Bronchial epithelial cell (primary cell): ENCODE data around the gene SLC22A7. TPM values are rescaled to one million over a fixed set of nuclear protein-coding genes. Genes with fewer than 3 reads are reported as not detected.

Source experiments
- DNase-seq: peaks from one replicate; pipeline ENCODE4 v3.0.0-alpha.2; 2010; ENCODE audit warnings: low read depth
- FAIRE-seq: peaks from 2 replicates; lab custom pipeline; 2011; peaks lifted over from hg19 to GRCh38; lab: Jason Lieb, UNC
- H3K27me3 ChIP-seq: 2 replicates; pipeline ENCODE4 v1.5.1; 2011; ENCODE audit warnings: low read length; ENCODE audit not compliant: control insufficient read depth, insufficient read depth
- H3K36me3 ChIP-seq: 2 replicates; pipeline ENCODE4 v1.5.1; 2011; ENCODE audit warnings: low read length; ENCODE audit not compliant: control insufficient read depth, insufficient read depth
- H3K4me3 ChIP-seq: 2 replicates; pipeline ENCODE4 v1.5.1; 2011; ENCODE audit warnings: mild to moderate bottlenecking, low read depth, low read length, control low read depth
- total RNA-seq: library from RNA; depleted of rRNA; stranded (reverse); fragments of >200 nt; gene quantifications from 2 replicates; pipeline ENCODE4 v1.2.1, GENCODE V29; 2014
- TF ChIP-seq, protein P1 (sequence below): IDR thresholded peaks from 2 replicates; pipeline ENCODE4 v1.5.1; 2011; ENCODE audit warnings: mild to moderate bottlenecking, moderate library complexity, low read length, control low read depth, inconsistent platforms; ENCODE audit not compliant: insufficient read depth, severe bottlenecking

SLC22A7 gene
- total RNA-seq, 1 donor from 2014 or later = not detected

DNA sequence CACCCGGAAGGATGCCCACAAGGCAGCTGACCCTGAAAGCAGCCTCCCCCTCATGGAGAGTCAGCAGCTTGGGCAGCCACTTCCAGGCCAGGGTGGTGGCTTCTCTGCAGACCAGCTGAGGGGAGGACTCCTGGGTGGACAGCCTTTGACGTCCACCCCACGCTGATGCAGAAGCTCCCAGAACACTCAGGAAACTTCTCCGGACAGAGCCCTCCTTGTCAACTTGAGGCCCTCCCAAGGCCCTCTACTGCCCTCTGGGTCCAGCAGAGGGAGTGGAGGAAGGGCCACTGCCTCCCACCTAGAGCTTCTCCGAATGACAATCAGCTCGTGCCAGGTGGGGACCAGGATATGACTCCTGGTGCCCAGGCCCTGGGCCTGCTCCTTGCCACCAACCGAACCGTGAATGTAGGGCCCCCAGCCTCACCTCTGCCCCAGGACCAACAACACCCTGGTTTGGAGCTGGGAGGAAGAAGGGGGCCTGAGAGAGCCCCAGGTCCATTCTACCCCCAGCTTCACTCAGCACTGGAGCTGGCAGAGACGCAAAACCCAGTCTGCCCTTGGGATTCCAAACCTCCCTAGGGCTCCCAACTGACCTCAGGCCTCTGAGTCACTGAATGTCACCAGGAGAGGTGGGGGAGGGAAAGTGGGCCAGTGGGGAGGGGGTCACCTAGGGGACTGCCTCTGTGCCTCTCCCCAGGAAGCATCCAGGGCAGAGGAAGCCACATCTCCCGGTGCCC is 10.9 kb upstream of the SLC22A7 start:
- TF ChIP-seq, protein P1, sequence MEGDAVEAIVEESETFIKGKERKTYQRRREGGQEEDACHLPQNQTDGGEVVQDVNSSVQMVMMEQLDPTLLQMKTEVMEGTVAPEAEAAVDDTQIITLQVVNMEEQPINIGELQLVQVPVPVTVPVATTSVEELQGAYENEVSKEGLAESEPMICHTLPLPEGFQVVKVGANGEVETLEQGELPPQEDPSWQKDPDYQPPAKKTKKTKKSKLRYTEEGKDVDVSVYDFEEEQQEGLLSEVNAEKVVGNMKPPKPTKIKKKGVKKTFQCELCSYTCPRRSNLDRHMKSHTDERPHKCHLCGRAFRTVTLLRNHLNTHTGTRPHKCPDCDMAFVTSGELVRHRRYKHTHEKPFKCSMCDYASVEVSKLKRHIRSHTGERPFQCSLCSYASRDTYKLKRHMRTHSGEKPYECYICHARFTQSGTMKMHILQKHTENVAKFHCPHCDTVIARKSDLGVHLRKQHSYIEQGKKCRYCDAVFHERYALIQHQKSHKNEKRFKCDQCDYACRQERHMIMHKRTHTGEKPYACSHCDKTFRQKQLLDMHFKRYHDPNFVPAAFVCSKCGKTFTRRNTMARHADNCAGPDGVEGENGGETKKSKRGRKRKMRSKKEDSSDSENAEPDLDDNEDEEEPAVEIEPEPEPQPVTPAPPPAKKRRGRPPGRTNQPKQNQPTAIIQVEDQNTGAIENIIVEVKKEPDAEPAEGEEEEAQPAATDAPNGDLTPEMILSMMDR = no peak
- FAIRE-seq (no peak), DNase-seq (no peak)
- Histone ChIP-seq H3K4me3 (no peak overlapping the region), H3K27me3 (peaks cover 14% of the 10 kb centered on the region), H3K36me3 (no peaks in the 10 kb centered on the region)

DNA sequence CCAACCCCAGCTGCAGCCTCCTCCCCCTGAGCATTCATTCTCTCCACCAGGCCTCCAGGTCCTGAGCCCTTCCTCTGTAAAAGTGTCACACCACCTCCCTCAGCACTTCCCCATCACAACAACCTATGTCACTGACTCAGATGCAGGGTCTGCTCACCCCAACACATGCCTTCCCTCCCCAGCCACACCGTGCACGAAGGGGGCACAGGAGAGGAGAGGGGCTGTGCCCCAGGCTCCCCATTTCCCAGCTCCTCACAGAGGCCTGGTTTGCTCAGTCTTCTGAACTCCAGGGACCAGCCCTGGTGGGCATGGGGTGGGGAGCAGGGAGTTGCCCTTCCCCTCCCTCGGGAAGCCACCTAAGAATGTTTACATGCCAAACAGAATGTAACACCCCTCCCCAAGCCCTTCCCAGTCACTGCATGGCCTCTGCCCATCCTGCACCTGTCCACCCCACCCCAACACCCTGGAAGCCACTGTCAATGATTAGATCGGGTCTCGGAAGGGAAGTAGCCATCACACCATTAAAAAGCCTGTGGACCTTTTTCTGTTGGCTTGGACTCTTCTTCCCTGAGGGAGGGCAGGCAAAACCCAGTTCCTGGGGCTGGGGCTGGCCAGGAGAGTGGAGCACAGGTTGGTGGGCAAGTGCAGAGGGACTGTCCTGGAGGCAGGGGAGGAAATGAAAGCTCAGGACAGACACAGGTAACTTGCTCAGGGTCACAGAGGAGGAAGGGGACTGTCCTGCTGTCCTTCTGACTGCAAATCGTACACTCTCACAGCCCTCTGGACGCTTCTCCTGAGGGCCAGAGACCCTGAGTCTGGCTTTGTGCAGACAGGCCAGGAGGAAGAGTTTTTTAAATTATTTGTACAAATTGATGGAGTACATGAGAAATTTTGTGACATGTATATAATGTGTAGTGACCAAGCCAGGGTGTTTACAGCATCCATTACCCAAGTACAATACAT is 10.1 kb upstream of the SLC22A7 start:
- FAIRE-seq = no peak
- Histone ChIP-seq H3K27me3 (peaks cover 14% of the 10 kb centered on the region), H3K4me3 (no peak overlapping the region), H3K36me3 (no peaks in the 10 kb centered on the region)
- no peak for DNase-seq
- TF ChIP-seq, protein P1 = no peak

DNA sequence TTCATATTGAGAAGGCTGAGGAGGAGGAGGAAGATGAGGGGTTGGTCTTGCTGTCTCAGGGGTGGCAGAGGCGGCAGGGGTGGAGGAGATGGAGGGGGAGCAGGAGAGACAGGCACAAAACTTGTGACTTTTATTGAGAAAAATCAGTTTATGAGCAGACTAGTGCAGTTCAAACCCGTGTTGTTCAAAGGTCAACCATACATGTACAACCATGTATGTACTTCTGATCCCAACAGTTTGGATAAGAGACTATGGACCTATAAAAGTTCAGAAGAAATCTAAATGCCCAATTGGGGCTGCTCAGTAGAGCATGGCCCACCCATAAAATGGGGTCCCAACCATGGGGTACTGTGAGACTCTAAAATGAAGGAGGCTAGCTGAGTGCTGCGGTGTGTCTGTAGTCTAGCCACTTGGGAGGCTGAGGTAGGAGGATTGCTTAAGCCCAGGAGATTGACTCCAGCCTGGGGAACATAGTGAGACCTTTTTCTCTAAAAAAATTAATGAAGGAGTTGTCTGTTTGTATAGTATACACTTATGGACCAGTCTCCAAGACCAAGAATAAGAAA is 7.6 kb upstream of the SLC22A7 start:
- DNase-seq (no peak), FAIRE-seq (no peak)
- Histone ChIP-seq H3K27me3 (peaks cover 13% of the 10 kb centered on the region), H3K36me3 (no peaks in the 10 kb centered on the region), H3K4me3 (no peak overlapping the region)
- TF ChIP-seq, protein P1 = no peak

DNA sequence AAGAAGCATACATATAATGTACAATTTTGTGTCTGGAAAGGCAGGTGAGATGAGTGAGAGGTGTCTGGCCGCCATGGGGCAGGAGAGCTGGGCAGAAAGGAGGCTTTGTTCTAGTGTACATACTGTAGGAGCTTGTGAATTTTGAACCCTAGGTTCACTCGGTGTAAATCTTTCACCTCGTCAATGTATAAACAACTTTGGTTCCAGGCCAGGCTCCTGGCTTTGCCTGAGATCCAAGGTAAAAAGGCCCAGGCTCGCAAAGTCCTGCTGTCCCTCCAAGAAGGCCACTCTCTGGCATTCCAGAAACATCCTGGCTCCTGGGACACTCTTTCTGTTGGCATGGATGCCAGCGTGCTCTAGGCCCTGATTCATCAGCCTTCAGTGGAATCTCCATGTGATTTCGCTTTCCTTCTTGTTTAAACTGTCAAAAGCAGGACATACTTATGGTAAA is 7.1 kb upstream of the SLC22A7 start:
- TF ChIP-seq, protein P1 = no peak
- Histone ChIP-seq H3K4me3 (no peak overlapping the region), H3K27me3 (peaks cover 11% of the 10 kb centered on the region), H3K36me3 (no peaks in the 10 kb centered on the region)
- no peak for FAIRE-seq
- DNase-seq = no peak

DNA sequence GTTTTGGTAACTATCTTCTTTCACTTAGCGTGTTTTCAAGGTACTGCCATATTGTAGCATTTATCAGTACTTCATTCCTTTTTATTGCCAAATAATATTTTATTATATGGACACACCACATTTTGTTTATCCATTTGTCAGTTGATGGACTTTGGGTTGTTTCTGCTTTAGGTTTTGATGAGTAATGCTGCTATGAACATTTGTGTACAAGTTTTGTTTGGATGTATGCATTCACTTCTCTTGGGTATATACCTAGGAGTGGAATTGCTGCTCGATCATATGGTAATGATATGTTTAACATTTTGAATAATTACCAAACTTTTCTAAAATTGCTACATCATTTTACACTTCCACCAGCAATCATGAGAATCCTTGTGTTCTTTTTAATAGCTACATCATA is 6.4 kb upstream of the SLC22A7 start:
- no peaks in the 10 kb centered on the region for H3K36me3 ChIP-seq
- TF ChIP-seq, protein P1 = no peak
- H3K4me3 ChIP-seq = no peak overlapping the region
- peaks cover 6% of the 10 kb centered on the region for H3K27me3 ChIP-seq
- FAIRE-seq (no peak), DNase-seq (no peak)
